ENCODE measurements around the gene NPC1.

DNA sequence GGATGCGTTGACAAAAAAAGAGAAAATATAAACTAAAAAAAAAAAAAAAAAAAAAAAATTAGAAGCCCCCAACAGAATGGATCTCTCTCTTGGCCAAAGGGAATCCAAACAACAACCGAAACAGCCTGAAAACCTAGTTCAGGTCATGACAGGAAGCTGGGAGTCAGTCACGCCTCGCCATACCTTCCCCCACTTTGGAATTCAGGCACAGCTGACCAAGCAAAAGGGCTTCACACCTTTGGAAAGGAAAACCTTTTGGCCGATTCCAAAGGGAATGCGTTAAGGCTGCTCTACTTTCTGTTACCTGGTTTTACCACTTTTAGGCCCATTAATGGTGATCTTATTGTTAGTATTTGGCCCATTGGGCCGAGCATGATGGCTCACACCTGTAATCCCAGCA, 100.9 kb downstream of the NPC1 start:
- TF ChIP-seq, protein P1, sequence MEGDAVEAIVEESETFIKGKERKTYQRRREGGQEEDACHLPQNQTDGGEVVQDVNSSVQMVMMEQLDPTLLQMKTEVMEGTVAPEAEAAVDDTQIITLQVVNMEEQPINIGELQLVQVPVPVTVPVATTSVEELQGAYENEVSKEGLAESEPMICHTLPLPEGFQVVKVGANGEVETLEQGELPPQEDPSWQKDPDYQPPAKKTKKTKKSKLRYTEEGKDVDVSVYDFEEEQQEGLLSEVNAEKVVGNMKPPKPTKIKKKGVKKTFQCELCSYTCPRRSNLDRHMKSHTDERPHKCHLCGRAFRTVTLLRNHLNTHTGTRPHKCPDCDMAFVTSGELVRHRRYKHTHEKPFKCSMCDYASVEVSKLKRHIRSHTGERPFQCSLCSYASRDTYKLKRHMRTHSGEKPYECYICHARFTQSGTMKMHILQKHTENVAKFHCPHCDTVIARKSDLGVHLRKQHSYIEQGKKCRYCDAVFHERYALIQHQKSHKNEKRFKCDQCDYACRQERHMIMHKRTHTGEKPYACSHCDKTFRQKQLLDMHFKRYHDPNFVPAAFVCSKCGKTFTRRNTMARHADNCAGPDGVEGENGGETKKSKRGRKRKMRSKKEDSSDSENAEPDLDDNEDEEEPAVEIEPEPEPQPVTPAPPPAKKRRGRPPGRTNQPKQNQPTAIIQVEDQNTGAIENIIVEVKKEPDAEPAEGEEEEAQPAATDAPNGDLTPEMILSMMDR (IDR thresholded peaks at IDR 0.05; ENCODE audit: low read depth, low read length): no peak
- TF ChIP-seq MYC (IDR thresholded peaks at IDR 0.05; ENCODE audit: low read depth, low read length): no peak
- TF ChIP-seq POLR2A (IDR thresholded peaks at IDR 0.05; ENCODE audit: extremely low read depth, insufficient read length): no peak
- TF ChIP-seq, protein P2, sequence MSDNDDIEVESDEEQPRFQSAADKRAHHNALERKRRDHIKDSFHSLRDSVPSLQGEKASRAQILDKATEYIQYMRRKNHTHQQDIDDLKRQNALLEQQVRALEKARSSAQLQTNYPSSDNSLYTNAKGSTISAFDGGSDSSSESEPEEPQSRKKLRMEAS (IDR thresholded peaks at IDR 0.05; ENCODE audit: low read depth, low read length): no peak
